CD4-positive, alpha-beta T cell treated with Interleukin-1 beta for 1 hour (primary cell): ENCODE data around the gene KREMEN2.

Experiments used
- DNase-seq, 2 donors: peaks; one replicate each; pipeline ENCODE4 v3.0.0-alpha.2; 2020 to 2022

The KREMEN2 gene

GRCh38 chr16:2980227-2981176 is 16.4 kb downstream of the KREMEN2 start, which contains the start of gene PKMYT1:
TSS of gene PKMYT1 (minus strand) at chr16:2980446. CDS start at chr16:2979657, 789 bp downstream.
- peak; percentile 94 to 95 for DNase-seq

GRCh38 chr16:2981177-2981898 is 17.3 kb downstream of the KREMEN2 start:
- DNase-seq, result no peak

- no peak for DNase-seq
Measured at GRCh38 chr16:2981899-2982250, 17.8 kb downstream of the KREMEN2 start.

DNA sequence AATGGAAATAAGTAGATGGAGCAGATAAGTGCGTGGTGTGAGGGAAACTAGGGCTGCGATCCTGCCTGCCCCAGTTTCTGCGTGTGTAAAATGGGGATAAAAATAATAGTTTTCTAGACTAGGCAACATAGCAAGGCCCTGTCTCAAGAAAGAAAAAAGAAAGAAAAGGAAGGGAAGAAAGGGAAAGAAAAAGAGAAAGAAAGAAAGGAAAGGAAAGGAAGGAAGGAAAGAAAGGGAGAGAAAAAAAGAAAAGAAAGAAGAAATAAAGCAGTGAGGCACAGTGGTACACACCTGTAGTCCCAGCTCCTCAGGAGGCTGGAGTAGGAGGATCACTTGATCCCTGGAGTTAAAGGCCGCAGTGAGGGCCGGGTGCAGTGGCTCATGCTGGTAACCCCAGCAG is 18.3 kb downstream of the KREMEN2 start:
- DNase-seq, result no peak

DNA sequence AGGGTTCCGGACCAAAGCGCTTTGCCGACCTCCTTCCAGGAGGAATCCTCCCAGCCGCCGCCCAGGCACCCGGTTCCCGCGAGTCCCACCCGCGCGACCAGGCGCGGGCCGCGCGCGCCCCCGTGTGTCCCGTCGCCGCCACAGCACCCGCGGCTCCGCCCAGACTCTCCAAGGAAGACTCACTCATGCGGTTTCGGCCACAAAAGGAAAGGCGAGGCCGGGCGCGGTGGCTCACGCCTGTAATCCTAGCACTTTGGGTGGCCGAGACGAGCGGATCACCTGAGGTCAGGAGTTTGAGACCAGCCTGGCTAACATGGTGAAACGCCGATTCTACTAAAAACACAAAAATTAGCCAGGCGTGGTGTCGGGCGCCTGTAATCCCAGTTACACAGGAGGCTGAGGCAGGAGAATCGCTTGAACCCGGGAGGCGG is 19.6 kb downstream of the KREMEN2 start:
- DNase-seq, result peak; percentile 72 to 75

DNA sequence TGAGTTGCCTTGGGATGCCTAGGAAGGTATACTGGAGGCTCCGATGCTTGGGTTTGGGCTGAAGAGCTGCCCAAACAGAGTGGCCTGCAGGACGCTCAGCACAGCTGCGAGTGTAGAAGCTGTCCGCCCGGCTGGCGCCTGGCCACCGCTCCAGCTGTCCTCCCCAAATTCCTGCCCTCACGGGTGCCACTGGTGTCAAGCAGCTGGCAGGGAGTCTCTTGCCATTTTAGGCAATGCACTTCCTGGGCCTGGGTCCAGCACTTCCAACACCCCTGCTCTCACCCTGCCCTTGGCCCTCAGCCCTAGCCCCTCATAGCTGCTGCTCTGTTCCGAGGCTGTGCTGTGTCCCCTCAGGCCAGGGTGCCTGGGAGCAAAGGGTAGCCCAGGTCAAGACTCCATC is 21.4 kb downstream of the KREMEN2 start:
- DNase-seq, result no peak

GRCh38 chr16:2985893-2986355 is 21.8 kb downstream of the KREMEN2 start:
- DNase-seq, result no peak

DNA sequence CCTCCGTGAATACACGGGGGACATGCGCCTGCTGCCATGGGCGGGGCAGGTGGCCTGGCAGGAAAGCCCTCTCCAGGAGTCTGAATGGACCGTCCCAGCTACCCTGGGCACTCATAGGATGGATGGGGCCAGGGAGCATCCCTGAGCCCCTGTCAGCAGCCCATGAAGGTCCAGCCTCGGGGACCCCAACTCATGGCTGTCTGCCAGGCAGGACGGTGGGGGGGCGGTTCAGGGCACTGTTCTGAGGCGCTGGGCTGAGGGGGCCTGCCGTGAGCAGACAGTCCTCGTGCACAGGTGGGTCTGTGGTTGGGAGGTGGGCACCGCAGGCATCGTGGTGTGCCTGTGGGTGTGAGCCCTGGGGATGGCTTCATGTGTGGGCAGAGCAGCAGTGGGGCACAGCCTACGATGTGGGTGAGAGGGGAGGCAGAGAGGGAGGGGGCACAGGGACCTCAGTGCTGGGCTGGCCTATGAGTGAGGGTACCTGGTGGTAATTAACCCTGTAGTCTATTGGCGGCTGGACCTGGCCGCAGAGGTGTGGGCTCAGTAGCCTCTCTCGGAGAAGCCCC is 22.6 kb downstream of the KREMEN2 start:
- DNase-seq, result no peak

- no peak for DNase-seq
Measured at GRCh38 chr16:2987286-2987685, 23.2 kb downstream of the KREMEN2 start.

DNA sequence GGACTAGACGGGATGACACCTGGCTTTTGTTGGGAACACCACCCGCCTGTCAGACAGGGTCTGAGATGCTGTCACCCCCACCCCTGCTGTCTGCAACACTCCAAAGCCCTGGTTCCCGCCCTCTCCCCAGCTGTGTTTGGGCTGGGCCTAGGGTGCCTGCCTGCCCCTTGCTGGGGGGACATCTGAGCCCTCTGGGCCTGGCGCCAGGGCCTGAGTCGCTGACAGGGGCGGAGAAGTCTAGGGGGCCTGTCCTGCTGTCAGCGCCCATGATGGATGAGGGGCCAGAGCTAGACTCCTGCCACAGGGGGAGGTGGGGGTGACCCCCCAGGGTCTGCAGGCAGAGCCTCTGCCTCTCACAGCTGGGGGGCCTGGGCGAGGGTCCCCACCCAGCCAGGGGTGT is 23.8 kb downstream of the KREMEN2 start:
- DNase-seq, result no peak

DNA sequence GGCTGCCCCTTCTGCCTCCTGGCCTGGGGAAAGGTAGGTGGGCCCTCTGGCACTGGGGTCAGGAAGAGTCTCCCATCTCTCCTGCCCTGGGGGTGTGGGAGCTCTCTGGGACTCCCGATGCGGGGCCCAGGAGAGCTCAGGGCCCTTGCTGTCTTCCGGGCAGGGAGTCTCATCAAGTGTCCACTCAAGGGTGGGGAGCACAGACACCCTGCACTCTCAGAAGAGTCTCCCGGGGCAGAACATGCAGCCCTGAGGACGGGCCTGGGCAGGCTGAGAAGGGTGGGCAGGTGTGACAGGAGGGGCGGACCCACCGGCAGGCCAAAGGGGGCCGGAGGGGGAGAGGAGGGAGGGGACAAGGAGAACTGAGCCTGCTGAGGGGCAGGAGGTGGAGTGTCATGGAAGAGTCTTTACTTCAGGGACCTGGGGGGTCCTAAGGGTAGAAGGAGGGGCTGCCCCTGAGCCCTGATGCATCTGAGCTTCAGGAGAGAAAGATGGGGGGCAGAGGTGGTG is 24.6 kb downstream of the KREMEN2 start:
- no peak for DNase-seq

- DNase-seq, result no peak
Measured at GRCh38 chr16:2990891-2991290, 26.8 kb downstream of the KREMEN2 start.

GRCh38 chr16:2991566-2992261 is 27.6 kb downstream of the KREMEN2 start:
- DNase-seq, result no peak

DNA sequence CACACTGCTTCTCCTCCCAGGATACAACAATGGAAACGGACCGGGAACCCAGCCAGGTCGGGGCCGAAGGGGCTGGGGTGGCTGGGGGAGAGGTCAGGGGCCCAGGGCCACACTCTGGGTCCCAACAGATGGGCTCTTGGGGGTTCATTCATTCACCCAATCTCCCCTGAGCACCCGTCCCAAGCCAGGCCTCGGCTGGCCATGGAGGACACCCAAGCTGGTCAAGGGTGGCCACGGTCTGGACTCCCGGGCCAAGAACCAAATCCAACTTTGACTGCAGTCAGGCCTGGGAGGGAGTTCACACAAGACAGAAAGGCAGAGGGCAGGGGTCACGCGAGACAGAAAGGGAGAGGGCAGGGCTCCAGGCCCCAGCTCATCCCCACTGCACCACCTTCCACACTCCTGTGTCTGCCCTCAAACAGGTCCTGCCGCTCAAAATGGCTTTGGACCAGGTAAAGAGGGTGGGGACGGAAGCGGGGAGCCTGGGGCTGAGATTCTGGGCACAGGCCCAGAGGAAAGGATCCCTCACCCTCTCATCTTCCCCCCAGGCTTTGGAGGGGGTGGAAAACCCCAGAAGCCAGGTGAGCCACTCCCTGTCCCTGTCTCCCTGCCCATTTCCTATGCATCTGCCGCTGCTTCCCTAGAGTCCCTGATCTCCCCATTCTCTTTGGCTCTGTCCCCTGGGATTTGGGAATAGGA is 28.5 kb downstream of the KREMEN2 start:
- DNase-seq, result no peak

DNA sequence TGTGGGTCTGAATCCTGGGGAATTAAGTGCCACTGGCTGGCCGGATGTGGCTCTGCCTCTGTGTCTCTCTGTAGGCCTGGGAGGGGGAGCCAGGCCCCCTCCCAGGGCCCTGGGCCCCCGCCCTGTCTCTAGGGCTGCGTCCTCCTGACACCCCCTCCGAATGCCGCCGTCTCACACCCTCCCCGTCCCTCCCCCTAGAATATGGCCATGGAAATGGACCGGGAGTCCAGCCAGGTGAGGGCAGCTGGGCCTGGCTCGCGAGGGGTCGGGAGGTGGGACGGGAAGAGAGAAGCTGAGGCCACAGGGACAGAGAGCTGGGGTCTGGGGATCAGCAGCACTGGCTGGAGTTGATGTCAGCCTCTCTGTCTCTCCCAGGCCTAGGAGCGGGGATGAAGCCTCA is 32.2 kb downstream of the KREMEN2 start:
- no peak for DNase-seq

GRCh38 chr16:2999929-3000328 is 35.9 kb downstream of the KREMEN2 start:
- no peak for DNase-seq

DNA sequence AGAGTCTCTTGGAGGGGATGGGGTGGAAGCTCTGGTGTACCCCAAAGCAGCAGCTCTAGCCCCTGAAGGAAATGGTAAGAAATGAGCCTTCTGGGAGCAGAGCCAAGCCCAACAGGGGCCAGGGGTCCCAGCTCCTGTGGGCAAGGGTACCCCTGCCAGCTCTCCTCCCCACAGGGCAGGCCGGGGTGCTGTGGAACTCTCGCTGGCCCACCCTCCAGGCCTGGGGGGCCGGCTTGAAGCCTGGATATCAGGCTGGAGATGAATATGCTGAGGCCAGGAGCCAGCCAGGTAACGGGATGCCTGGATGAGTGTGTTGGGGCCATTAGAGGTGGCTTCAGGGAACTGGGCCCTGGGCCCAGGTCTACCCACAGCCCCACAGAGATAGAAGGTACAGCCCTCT is 36.5 kb downstream of the KREMEN2 start:
- DNase-seq, result no peak

DNA sequence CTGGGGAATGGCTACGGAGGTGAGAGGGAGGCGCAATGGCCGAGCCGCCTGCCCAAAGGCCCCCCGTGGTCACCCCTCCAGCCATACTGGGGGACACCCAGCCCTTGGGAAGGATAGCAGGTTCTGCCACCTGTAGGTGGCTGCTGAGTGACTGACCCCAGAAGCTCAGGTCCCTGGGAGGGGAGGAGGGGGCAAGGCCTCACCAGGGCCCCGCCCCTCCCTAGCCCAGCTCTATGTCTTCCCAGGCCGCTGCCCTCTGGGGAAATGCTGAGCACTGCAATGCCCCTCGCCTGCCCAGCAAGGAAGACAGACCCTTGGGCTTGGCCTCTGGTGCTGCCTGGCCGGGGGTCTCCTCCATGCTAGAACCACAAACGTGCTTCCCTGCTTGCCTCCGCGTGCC is 37.2 kb downstream of the KREMEN2 start:
- DNase-seq, result no peak

DNA sequence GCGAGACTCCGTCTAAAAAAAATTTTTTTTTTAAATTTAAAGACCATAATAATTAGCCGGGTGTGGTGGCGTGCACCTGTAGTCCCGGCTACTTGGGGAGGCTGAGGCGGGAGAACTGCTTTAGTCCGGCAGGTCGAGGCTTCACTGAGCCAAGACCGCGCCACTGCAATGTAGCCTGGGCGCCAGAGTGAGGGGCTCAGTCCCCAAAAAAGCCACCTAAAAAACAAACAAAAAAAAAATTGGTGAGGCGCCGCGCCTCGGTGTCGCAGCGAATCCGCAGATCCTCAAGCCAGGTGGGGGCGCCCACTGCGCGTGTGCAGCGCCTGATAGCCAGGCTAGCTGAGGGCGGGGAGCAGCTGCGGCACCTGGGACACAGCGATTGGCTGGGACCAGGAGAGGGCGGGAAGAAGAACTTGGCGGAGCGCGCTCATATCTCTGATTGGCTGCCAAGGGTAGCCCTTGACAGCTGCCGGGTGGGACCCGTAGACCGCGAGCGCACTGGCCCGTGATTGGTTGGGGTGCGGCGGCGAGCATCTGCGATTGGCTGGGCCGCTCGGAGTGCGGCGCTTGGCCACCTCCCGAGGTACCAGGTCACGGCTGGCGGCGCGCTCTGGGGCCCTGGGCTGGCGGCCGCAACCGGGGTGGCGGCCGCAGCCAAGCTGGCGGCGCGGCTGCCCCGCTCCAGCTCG is 39.7 kb downstream of the KREMEN2 start:
- DNase-seq, result peak; percentile 99

GRCh38 chr16:3004319-3004718 is 40.2 kb downstream of the KREMEN2 start:
- DNase-seq, result no peak

DNA sequence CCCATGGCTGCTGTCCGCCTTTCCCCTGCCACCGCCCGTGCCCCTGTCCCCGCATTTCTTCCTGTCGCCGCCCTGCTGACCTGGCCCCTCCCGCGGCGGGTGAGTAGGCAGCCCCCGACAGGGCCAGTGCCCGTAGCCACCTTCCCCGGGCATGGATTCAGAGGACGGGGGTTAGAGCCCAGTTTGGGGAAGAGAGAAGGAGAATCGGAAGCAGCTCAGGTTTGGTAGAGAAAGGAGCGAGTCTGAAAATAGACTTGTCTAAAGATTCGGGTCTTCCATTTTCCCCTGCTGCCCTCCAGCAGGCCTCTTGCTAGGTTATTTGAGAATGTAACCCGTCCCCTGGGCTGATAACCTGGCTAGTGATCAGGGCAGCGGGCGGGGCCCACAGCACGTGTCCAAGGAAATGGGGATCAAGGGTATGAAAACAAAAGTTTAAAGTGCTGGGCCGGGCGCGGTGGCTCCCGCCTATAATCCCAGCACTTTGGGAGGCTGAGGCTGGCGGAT is 40.8 kb downstream of the KREMEN2 start:
- DNase-seq, result no peak
